Astrocyte (in vitro differentiated cells and primary cell): Measurements from ENCODE around the gene IFT74.

ENCODE experiments used
- CTCF ChIP-seq: IDR thresholded peaks from 2 replicates; pipeline ENCODE4 v1.5.1; 2011; ENCODE audit warnings: low read depth, mild to moderate bottlenecking, inconsistent platforms, low read length, moderate library complexity; ENCODE audit not compliant: insufficient read depth
- EZH2 ChIP-seq: IDR thresholded peaks from 2 replicates; pipeline ENCODE4 v1.6.1; 2012; ENCODE audit warnings: mild to moderate bottlenecking, low read length, inconsistent platforms; ENCODE audit not compliant: insufficient read depth

- TF ChIP-seq CTCF, result no peak
- no peak for TF ChIP-seq EZH2
Observed at GRCh38 chr9:26951794-26952193, 4.4 kb upstream of the IFT74 start.
